Epithelial cell of proximal tubule (primary cell): ENCODE measurements around the gene PSMG4. TPM values are rescaled to one million over a fixed set of nuclear protein-coding genes. Genes with fewer than 3 reads are reported as not detected.

Experiments
- DNase-seq: peaks from one replicate; pipeline ENCODE4 v3.0.0-alpha.2; 2011; ENCODE audit warnings: low read depth
- H3K4me3 ChIP-seq: 2 replicates; pipeline ENCODE4 v1.5.1; 2011; ENCODE audit warnings: low read depth, mild to moderate bottlenecking, low read length
- total RNA-seq: library from RNA; depleted of rRNA; stranded (reverse); fragments of >200 nt; gene quantifications from 2 replicates; pipeline ENCODE4 v1.2.3, GENCODE V29; 2015
- TF ChIP-seq, protein P1 (sequence below): conservative IDR thresholded peaks from 2 replicates; pipeline ENCODE4 v1.5.1; 2012; ENCODE audit warnings: low read depth, mild to moderate bottlenecking, low read length

PSMG4 gene
- total RNA-seq, 1 donor from 2014 or later = 24.6 TPM

GRCh38 chr6:3281631-3282475, 23.1 kb downstream of the PSMG4 start:
- no peak overlapping the region for H3K4me3 ChIP-seq
- TF ChIP-seq, protein P1, sequence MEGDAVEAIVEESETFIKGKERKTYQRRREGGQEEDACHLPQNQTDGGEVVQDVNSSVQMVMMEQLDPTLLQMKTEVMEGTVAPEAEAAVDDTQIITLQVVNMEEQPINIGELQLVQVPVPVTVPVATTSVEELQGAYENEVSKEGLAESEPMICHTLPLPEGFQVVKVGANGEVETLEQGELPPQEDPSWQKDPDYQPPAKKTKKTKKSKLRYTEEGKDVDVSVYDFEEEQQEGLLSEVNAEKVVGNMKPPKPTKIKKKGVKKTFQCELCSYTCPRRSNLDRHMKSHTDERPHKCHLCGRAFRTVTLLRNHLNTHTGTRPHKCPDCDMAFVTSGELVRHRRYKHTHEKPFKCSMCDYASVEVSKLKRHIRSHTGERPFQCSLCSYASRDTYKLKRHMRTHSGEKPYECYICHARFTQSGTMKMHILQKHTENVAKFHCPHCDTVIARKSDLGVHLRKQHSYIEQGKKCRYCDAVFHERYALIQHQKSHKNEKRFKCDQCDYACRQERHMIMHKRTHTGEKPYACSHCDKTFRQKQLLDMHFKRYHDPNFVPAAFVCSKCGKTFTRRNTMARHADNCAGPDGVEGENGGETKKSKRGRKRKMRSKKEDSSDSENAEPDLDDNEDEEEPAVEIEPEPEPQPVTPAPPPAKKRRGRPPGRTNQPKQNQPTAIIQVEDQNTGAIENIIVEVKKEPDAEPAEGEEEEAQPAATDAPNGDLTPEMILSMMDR = no peak
- no peak for DNase-seq

DNA sequence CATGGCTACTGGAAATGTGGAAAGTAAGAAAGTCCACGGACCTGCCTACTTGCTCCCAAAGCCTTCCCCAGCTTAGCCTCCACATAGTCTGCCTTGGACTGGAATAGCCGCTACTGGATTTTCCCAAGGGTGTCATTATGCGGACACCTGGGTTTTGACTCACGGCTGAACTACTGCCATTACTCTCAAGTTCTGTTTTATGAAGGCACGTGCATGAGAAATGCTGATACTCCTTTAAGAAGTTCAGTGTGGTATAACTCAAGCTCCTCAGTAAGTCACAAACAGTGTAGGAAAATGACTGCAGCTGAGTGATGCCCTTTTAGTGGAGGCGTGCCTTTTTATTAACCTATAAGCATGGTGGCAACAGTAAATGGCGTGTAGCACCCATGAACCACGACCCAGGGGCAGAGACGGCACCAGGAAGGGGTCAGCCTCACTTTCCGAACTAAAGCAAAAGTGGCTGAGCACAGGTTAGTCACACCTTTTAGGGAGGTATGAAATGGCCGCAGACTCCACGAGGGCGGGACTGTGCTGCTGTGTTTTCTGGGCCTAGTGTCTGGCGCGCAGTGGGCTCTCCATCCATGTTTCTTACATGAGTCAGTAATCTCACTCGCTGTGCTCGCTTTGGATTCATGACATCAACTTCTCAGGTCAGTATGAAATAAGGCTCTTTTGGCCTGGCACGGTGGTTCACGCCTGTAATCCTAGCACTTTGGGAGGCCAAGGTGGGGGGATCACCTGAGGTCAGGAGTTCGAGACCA, 23.9 kb downstream of the PSMG4 start:
- H3K4me3 ChIP-seq = no peak overlapping the region
- TF ChIP-seq, protein P1 = no peak
- DNase-seq = no peak

- TF ChIP-seq, protein P1 = no peak
- H3K4me3 ChIP-seq = no peak overlapping the region
- no peak for DNase-seq
These were observed 24.5 kb downstream of the PSMG4 start for GRCh38 chr6:3283241-3283640.

DNA sequence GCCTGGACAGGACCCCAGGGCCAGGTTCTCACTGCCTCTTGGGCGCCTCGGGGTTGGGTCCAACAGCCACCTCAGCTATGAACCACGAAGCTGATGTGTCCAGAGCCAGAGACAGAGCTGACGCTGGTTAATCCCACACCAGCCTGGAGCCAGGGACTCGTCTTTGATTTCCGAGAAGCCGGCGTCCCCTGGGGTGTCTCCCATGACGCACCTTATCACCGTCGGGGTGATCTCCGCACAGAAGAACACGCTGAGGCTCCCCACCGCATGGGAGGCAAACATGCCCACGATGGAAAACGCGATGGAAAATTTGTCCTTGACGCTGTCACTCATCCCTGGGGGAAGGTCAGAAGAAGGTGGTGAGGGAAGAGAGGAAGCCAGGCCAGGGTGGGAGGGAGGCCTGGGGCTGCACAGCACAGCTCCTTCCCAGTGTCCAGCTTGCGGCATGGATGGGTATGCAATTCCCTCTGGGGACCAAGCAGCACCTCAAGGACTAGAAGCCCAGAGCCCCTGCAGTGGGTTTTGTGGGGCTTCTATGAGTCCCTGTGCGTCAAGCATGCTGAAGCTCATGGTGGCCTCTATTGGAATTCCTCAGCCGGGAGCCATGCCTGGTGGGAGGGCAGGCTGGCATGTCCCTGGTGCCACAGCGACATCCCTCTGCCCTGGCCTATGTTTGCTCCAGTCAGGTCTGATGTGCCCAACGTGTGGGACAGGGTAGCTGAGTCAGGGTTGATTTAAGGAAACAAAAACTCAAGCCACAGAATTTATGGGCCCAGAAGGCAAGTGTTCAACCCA, 25.1 kb downstream of the PSMG4 start:
- TF ChIP-seq, protein P1 = no peak
- H3K4me3 ChIP-seq = no peak overlapping the region
- no peak for DNase-seq

DNA sequence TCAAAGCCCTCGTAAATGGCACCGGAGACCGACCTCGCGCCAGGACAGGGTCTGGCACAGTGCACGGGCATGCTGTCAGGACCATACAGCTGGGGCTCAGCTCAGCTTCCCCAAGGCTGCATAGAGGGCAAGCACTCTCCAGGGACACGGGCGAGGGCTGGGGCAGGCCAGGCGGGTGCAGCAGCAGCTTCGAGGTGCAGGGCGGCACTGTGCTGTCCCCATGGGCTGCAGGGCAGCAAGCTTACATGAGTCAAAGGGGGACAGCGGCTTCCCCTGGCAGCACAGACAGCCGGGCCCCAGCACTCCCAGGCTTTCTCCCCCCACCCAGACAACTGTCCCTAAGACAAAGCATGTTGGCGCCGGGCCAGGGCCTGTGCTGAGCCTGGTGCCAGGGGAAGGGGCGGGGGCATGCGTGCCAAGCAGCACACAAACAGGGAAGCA, 25.7 kb downstream of the PSMG4 start:
- H3K4me3 ChIP-seq = no peak overlapping the region
- TF ChIP-seq, protein P1 = no peak
- no peak for DNase-seq

DNA sequence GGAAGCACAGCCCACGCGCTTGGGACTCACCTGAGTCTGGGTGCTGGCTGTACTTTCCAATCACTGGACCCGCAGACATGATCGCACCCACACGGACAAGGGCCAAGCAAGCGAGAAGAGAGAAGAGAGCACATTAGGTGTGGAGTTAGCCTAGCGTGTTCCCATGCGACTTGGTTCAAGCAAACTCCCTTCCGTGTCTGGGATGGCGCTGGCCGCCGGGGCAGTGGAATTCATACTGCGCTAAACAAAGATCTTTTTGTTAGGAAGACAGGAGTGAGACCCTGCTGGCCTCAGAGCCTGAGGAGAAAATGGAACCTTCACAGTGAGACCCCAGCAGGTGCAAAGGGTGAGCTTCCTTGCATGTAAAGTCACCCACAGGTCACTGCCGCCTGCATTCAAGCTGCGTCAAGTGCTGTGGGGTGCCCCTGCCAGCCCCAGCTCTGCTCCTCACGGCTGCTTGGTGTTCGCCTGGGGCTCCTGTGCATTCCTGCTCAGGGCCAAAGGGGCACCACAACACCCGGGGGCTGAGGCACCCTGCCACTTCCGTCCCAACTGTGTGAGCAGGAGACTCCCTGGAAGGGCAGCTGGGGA, 26.4 kb downstream of the PSMG4 start:
- no peak for DNase-seq
- TF ChIP-seq, protein P1 = no peak
- no peak overlapping the region for H3K4me3 ChIP-seq
